NT2/D1 (cell line): Measurements from ENCODE around the gene RPTOR.

Experiments
- YY1 ChIP-seq: IDR thresholded peaks from 2 replicates; pipeline ENCODE4 v1.6.1; 2011; ENCODE audit not compliant: insufficient read length, insufficient read depth
- ZNF274 ChIP-seq: IDR thresholded peaks from 2 replicates; pipeline ENCODE4 v1.6.1; 2011; ENCODE audit warnings: mild to moderate bottlenecking, low read depth, low read length

DNA sequence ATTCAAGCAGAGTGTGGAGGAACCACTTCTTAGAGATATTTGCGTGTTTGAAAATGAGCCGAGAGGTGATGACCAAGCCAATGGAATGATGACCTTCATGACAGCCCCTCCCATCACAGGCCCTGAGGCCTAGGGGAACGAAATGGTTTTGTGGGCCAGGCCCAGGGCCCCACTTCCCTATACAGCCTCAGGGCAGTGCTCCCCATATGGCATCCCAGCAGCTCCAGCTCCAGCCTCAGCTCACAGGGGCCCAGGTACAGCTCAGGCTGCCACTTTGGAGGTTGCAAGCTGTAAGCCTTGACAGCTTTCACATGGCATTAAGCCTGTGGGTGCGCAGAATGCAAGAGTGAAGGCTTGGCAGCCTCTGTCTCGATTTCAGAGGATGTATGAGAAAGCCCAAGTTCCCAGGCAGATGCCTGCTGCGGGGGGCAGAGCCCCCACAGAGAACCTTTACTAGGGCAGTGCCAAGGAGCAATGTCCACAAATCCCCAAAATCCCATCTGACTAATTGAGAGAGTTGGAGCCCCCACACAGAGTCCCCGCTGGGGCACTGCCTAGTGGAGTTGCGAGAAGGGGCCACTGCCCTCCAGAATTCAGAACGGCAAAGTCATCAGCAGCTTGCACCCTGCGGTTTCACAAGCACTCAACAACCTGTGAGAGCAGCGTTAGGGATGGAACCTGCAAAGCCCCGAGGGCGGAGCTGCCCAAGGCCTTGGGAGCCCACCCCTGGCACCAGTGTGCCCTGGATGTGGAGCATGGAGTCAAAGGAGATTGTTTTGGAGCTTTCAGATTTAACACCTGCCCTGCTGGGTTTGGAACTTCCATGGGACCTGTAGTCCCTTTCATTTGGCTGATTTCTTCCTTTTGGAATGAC, 468.2 kb downstream of the RPTOR start:
- TF ChIP-seq ZNF274 = no peak
- TF ChIP-seq YY1 = no peak
